ENCODE results near the gene JPH3. TPM values are rescaled to one million over a fixed set of nuclear protein-coding genes. Genes with fewer than 3 reads are reported as not detected.
A peak's percentile ranks its signal among the peaks of the same experiment; 100 is the strongest.
"Not testable (repeated sequence)": the region's sequence is repeated elsewhere in the genome, so short reads cannot be mapped to it uniquely, and the experiment has no call there.

Gene JPH3
- polyA plus RNA-seq, 1 donor from 2014 or later, result not detected

DNA sequence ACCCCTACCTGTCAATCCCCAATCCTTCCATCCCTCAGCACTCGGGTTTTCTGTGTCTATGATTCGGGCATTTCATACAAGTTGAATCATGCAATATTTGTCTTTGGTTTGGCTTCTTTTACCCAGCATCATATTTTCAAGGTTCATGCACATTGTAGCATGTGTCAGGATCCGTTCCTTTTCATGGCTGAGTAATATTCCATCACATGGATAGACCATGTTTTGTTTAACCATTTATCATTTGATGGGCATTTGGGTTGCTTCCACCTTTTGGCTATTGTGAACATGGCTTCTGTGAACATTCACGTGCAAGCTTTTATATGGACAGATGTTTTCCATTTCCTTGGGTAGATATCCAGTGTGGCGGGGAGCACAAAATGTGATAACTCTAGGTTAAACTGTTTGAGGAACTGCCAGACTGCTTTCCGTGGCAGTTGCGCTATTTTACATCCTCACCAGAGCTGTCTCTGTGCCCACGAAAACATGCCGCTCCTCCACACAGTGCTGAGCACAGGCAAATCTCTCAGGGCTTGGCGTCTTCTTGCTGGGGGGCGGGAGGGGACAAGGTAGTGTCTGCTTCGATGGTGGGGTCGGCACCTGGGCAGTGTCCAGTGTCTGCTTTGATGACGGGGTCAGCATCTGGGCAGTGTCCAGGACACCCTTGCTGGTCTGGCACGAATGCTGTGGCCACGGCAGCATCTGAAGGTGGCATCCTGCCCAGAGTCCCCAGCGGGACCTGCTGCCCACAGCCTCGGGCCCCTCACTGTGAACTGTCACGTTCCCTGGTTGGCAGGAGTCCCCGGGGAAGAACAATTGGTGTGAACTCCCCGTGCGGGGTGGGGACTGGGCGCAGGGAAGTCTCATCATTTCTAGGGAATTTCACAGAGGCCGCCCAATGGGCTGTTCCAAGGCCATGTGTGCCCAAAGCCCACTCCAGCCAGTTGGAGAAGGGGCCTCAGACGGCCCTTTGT lies 32.4 kb upstream of the JPH3 start:
- Mint-ChIP-seq H3K4me3 (no peak overlapping the region), H3K4me1 (no peaks in the 10 kb centered on the region), H3K9me3 (peaks cover 0 to 11% (median 2%) of the 10 kb centered on the region in 3 donors), H3K27me3 (peaks cover 10% of the 10 kb centered on the region), H3K36me3 (no peaks in the 10 kb centered on the region), H3K27ac (no peak overlapping the region)

DNA sequence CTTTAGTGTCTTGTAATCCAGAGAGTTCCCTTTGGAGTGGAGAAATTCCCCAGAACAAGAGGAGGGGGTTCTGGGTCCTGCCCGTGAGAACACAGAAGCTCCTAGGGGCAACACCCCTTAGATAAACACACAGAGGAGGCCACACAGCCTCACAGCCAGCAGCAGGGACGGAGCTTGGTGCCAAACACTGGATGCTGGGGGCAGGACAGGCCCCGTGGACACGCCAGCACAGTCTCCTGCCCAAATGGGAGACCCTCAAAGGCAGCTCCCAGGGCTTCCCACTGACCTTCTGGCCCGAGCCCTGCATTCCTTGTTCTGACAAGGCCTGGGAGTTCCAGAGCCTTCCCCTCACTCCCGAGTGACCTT lies 31.8 kb upstream of the JPH3 start:
- Mint-ChIP-seq H3K27me3 (peaks cover 10% of the 10 kb centered on the region), H3K36me3 (no peaks in the 10 kb centered on the region), H3K4me1 (no peaks in the 10 kb centered on the region), H3K4me3 (no peak overlapping the region), H3K9me3 (peaks cover 0 to 11% (median 2%) of the 10 kb centered on the region in 3 donors), H3K27ac (no peak overlapping the region)

DNA sequence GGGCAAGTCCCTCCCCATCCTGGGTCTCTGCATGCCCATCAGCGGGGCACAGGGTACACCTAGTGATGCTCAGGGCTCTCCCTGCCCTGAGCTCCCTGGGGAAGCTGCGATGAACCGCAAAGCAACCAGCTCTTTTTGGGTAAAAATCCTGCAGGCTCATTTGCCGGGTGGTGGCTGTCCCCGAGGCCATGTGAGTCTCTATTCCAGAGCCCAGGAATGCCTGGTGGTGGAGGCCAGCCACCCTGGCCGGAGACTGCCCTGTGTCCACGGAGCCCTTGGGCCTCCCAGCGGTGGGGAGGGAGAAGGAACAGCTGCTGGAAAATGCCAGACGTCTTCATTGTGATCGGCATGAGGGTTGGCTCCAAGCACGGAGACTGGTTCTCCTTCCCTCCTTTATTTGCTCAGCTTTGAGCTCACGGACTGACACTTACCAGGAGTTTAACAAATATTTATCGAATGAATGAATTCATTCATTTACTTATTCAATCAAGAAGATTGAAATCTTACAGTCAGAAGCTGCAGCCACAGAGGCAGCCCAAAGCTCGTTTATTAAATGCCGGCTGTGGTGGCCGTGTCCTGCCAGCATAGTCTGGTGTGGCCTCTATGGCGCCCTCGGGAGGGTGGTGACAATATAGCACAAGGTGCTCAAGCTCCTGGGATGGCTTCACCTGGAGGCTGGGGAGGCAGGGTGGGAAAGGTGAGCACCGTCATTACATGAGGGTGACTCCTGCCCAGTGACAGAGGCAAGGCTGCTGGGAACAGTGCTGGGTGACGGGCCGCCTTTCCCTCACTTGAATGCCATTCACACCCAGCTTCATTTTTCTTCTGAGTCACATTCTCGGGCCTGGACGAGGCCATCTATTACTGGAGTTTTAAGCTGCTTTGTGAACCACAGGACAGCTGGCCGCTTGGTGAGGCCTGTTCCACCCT lies 31.1 kb upstream of the JPH3 start:
- H3K4me1 Mint-ChIP-seq, result no peaks in the 10 kb centered on the region
- H3K36me3 Mint-ChIP-seq, result no peaks in the 10 kb centered on the region
- peaks cover 10% of the 10 kb centered on the region for H3K27me3 Mint-ChIP-seq
- H3K4me3 Mint-ChIP-seq, result no peak overlapping the region
- H3K9me3 Mint-ChIP-seq, result peaks cover 0 to 11% (median 2%) of the 10 kb centered on the region in 3 donors
- H3K27ac Mint-ChIP-seq, result no peak overlapping the region

- Mint-ChIP-seq H3K9me3 (peaks cover 0 to 11% (median 2%) of the 10 kb centered on the region in 3 donors), H3K4me3 (no peak overlapping the region), H3K36me3 (no peaks in the 10 kb centered on the region), H3K27me3 (peaks cover 10% of the 10 kb centered on the region), H3K27ac (no peak overlapping the region), H3K4me1 (no peaks in the 10 kb centered on the region)
Observed at GRCh38 chr16:87571868-87572244, 30.5 kb upstream of the JPH3 start.

GRCh38 chr16:87572959-87573358 lies 29.3 kb upstream of the JPH3 start:
- Mint-ChIP-seq H3K36me3 (no peaks in the 10 kb centered on the region), H3K4me1 (no peaks in the 10 kb centered on the region), H3K27me3 (peaks cover 10% of the 10 kb centered on the region), H3K27ac (no peak overlapping the region), H3K4me3 (no peak overlapping the region), H3K9me3 (peaks cover 0 to 11% (median 2%) of the 10 kb centered on the region in 3 donors)

DNA sequence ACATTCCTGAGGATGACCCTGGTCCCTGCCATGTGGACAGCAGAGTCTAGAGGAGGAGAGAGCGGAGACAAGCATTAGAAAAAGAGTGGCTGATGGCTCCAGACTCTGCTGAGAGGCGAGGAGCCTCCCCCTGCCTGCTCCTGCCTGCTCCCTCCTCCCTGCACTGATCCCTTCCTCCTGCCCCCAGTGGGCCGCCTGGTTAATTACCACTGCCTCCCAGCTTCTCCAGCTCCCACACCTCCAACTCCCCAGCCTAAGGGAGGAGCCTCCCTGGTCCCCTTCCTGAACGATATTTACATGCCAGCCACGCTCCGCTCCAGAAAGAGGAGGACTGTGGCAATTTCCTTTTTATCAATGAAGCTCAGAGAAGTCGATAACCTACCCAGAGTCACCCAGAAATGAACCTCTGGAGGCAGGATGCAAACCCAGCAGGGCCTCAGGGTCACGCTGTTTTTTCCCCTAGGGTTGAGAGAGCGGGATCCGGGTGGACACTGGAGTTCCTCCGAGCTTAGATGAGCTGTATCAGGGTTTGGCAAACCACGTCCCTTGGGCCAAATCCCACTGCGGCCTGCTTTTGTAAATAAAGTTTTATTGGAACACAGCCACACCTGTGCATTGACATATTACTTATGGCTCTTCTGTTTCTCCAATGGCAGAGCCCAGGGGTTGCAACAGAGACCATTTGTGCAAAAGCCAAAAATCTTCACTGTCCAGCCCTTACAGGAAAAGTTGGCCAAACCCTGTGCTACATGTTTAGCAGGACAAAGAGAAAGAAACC lies 27.1 kb upstream of the JPH3 start:
- H3K4me3 Mint-ChIP-seq, result no peak overlapping the region
- no peaks in the 10 kb centered on the region for H3K9me3 Mint-ChIP-seq
- H3K27me3 Mint-ChIP-seq, result peaks cover 11% of the 10 kb centered on the region
- no peaks in the 10 kb centered on the region for H3K36me3 Mint-ChIP-seq
- peak overlapping the region in 1 of 3 donors; percentile 51 for H3K27ac Mint-ChIP-seq
- H3K4me1 Mint-ChIP-seq, result no peaks in the 10 kb centered on the region

- Mint-ChIP-seq H3K27ac (no peak overlapping the region), H3K4me3 (peak overlapping the region in 1 of 4 donors; percentile 39), H3K9me3 (no peaks in the 10 kb centered on the region), H3K36me3 (no peaks in the 10 kb centered on the region), H3K4me1 (no peaks in the 10 kb centered on the region), H3K27me3 (peaks cover 8% of the 10 kb centered on the region)
Observed at GRCh38 chr16:87576171-87576570, 26.1 kb upstream of the JPH3 start.

DNA sequence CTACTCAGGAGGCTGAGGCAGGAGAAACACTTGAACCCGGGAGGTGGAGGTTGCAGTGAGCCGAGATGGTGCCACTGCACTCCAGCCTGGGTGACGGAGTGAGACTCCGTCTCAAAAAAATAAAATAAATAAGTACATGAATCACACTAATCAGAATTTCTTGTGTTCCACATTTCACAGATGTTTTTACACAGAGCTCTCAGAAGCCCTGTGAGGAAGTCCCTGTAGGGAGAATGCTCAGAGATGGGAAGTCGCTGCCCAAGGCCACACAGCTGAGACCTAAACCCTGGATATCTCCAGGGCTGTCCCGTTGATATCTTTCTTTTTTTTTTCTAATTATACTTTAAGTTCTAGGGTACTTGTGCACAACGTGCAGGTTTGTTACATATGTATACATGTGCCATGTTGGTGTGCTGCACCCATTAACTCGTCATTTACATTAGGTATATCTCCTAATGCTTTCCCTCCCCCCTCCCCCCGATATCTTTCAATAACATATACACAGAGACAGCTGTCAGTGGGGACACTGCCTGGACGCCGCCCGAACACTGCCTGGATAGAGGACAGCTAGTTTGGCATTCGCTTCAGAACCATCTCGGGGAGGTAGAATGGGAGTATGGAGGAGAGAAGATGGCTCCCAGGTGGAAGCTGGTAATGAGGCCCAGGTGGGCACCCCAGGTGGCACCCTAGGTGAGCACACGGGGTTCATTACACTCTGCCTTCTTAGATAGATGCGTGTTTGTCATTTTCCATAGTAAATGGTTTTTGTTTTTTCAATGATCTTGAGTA lies 24.0 kb upstream of the JPH3 start:
- peak overlapping the region in 1 of 3 donors; percentile 46 for H3K27ac Mint-ChIP-seq

DNA sequence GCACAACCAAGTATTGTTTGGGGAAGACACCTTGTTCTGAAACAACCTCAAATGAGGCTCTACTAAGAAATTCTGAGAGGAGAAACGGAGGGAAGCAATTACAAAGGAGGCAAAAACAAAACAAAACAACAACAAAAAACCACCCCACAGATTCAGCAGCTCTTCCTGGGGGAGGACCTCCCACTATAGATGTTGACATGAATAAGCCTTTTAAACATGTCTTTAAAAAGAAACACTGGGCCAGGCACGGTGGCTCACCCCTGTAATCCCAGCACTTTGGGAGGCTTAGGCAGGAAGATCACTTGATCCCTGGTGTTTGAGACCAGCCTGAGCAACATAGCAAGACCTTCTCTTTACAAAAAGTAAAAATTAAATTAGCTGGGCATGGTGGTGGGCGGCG lies 22.6 kb upstream of the JPH3 start:
- no peaks in the 10 kb centered on the region for H3K36me3 Mint-ChIP-seq
- H3K27me3 Mint-ChIP-seq, result peaks cover 9% of the 10 kb centered on the region
- H3K27ac Mint-ChIP-seq, result no peak overlapping the region
- H3K4me1 Mint-ChIP-seq, result no peaks in the 10 kb centered on the region
- H3K9me3 Mint-ChIP-seq, result no peaks in the 10 kb centered on the region
- no peak overlapping the region for H3K4me3 Mint-ChIP-seq

More for the DNA sequence above, 24.0 kb upstream of the JPH3 start:
- not testable (repeated sequence) for H3K27me3 Mint-ChIP-seq, H3K4me1 Mint-ChIP-seq, H3K36me3 Mint-ChIP-seq, H3K9me3 Mint-ChIP-seq
- H3K4me3 Mint-ChIP-seq, result peak overlapping the region in 1 of 4 donors; percentile 67

- Mint-ChIP-seq H3K27ac (no peak overlapping the region), H3K36me3 (no peaks in the 10 kb centered on the region), H3K9me3 (no peaks in the 10 kb centered on the region), H3K4me3 (no peak overlapping the region), H3K27me3 (peaks cover 10% of the 10 kb centered on the region), H3K4me1 (no peaks in the 10 kb centered on the region)
Observed at GRCh38 chr16:87580855-87581261, 21.4 kb upstream of the JPH3 start.

- Mint-ChIP-seq H3K4me1 (no peaks in the 10 kb centered on the region), H3K36me3 (no peaks in the 10 kb centered on the region), H3K4me3 (no peak overlapping the region), H3K27me3 (peaks cover 16% of the 10 kb centered on the region), H3K27ac (no peak overlapping the region), H3K9me3 (no peaks in the 10 kb centered on the region)
Observed at GRCh38 chr16:87581857-87582215, 20.5 kb upstream of the JPH3 start.

GRCh38 chr16:87582216-87582965 lies 19.9 kb upstream of the JPH3 start:
- Mint-ChIP-seq H3K4me3 (no peak overlapping the region), H3K36me3 (peaks cover 1% of the 10 kb centered on the region), H3K9me3 (no peaks in the 10 kb centered on the region), H3K27ac (no peak overlapping the region), H3K4me1 (no peaks in the 10 kb centered on the region), H3K27me3 (peaks cover 18% of the 10 kb centered on the region)

- no peaks in the 10 kb centered on the region for H3K4me1 Mint-ChIP-seq
- peaks cover 1% of the 10 kb centered on the region for H3K36me3 Mint-ChIP-seq
- H3K4me3 Mint-ChIP-seq, result no peak overlapping the region
- peaks cover 18% of the 10 kb centered on the region for H3K27me3 Mint-ChIP-seq
- no peaks in the 10 kb centered on the region for H3K9me3 Mint-ChIP-seq
- no peak overlapping the region for H3K27ac Mint-ChIP-seq
Observed at GRCh38 chr16:87582966-87583325, 19.4 kb upstream of the JPH3 start.

Data from IgD-negative memory B cell (primary cell).